ENCODE results near the gene MTERF4.
"Not testable (repeated sequence)": the region's sequence is repeated elsewhere in the genome, so short reads cannot be mapped to it uniquely, and the experiment has no call there.

Gene MTERF4

DNA sequence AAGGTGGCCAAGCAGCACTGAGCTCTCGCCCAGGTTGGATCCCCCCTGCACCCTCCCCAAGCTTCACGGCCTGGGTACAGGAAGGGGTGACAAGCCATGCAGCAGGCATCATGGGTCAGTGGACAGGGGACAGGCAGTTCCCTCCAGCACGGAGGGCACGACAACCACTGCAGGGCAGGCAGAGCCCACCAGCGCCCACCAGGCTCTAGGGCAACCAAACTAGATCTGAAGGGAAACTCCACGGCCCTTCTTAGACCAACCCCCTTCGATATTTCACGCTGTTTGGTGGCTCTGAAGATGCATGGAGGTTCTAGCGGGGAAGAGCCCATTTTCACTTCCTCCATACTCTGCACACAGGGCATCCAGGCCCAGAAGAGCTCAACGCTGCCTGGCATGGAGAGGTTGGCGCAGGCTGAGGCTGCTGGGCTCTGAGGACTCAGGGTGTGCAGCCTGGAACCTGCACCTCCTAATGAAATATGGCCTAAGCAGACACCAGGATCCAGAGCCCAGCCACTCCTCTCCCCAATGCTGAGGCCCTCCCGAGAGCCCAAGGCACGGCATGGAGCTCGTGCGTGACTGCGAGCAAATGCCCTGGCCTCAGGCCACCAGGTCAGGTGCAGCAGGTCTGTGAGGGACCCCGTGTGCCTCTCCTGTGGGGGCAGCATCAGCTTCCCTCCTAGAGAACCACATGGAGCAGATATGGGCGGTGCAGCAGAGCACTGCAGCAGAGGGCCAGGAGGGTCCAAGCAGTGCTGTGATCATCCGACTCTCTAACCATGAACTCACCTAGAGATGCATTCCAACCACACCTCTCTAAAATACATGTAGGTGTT lies 8.7 kb upstream of the MTERF4 start:
- DNase-seq (ENCODE audit: low spot score), result no peak

DNA sequence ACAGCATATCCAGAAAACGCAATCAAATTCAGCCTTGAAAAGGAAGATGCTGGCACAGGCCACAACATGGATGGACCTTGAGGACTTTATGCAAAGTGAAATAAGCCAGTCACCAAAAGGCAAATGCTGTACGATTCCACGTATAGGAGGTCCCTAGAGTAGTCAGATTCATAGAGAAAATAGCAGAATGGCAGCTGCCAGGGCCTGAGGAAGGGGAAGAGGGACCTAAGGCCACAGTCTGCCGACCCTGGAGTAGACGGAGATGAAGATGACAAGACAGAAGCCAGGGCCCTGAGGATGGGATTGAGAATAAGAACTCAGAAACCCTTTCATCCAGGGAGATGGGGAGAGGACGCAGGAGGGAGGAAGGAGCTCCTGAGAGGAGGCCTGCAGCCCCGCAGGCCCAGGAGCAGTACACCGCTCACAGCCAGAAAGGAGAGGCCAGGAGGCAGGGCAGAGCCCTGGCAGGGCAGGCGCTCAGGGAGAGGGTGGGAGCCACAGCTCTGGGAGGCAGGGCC lies 8.1 kb upstream of the MTERF4 start:
- DNase-seq (ENCODE audit: low spot score), result no peak

GRCh38 chr2:241109210-241110088 lies 7.4 kb upstream of the MTERF4 start:
- peak; percentile 38 for DNase-seq (ENCODE audit: low spot score)

DNA sequence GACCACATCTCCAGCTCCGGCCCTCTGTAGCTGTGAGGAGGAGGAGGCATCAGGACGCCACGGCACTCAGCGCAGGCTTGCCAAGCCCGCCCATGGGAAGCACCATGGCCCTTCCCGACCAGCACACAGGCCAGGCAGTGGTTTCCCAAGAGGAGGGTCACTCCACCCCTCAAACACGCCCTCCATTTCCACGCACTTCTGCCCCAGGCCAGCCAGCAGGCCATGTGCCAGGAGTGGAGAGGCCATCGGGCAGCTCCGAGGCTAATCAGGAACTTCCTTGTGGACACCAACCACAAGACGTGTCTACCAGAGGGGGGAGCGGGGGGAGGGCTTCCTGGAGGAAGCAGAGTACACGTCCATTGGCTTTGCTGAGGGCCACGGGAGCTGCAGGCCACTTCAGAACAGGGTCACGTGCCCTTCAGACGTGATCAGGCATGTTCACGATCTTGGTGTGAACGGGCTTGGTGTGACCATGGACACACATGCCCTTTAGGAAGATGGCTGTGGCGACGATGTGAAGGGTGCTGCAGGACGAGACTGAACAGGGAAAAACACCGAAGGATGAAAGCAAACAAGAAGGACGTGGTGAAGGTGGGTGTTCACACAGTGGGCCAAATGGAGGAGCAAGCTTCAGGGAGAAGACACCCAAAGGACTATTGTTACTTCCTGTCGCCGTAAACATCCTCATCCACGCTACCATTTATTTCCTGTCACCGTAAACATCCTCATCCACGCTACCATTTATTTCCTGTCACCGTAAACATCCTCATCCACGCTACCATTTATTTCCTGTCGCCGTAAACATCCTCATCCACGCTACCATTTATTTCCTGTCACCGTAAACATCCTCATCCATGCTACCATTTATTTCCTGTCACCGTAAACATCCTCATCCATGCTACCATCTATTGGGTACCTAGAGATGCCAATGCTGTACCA lies 6.5 kb upstream of the MTERF4 start:
- DNase-seq (ENCODE audit: low spot score), result peak; percentile 33

DNA sequence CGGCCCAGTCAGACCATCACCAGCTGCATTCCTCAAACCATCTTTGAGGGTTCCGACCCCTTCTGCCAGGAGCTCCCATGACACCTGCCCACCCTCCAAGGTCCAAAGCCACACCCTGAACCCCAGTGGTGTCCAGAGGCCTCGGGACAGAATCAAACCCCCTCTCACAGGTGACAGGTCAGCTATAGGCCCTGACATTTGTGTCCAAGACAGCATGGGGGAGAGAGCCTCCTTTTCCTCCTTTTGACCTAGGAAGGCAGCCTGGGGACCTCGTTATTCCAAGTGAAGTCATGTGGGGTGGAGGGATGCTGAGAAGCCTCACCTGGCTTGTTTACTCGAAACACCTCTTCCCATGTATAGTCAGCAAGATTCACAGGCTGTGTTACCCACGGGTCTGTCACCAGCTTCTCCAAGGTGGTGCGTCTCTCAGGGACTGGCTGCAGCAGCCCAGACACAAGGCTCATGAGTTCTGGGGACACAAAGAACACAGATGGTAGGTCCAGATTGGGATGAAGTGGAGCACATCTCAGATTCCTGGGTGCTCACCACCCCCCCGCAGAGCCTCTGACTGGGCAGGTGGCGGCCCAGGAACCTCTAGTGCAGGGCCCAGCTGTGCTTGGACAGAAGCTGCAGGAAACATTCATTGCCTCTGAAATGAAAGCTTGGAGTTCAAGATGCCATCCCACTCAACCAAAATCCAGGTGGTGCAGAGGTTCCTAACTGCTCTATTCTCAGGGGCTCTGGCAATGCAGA lies 5.1 kb upstream of the MTERF4 start:
- DNase-seq (ENCODE audit: low spot score), result no peak

GRCh38 chr2:241105641-241106040 lies 3.6 kb upstream of the MTERF4 start:
- DNase-seq (ENCODE audit: low spot score), result no peak

DNA sequence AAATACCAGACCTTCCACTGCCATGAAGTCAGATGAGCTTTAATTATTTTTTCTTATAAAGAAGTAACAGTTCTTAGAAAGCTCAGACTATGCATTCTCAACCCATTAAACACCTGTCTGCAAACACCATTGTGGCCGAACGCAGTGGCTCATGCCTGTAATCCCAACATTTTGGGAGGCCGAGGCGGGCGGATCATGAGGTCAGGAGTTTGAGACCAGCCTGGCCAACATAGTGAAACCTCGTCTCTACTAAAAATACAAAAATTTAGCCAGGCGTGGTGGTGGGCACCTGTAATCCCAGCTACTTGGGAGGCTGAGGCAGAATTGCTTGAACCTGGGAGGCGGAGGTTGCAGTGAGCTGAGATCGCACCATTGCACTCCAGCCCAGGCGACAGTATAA lies 2.5 kb upstream of the MTERF4 start:
- not testable (repeated sequence) for DNase-seq (ENCODE audit: low spot score)

GRCh38 chr2:241103176-241103595 lies 1.1 kb upstream of the MTERF4 start:
- DNase-seq (ENCODE audit: low spot score), result no peak

- no peak for DNase-seq (ENCODE audit: low spot score)
Observed at GRCh38 chr2:241099246-241099645, 2.8 kb downstream of the MTERF4 start.

- DNase-seq (ENCODE audit: low spot score), result no peak
Observed at GRCh38 chr2:241096979-241097378, 5.1 kb downstream of the MTERF4 start.

- DNase-seq (ENCODE audit: low spot score), result peak; percentile 66
Observed at GRCh38 chr2:241095594-241096290, 6.3 kb downstream of the MTERF4 start.

DNA sequence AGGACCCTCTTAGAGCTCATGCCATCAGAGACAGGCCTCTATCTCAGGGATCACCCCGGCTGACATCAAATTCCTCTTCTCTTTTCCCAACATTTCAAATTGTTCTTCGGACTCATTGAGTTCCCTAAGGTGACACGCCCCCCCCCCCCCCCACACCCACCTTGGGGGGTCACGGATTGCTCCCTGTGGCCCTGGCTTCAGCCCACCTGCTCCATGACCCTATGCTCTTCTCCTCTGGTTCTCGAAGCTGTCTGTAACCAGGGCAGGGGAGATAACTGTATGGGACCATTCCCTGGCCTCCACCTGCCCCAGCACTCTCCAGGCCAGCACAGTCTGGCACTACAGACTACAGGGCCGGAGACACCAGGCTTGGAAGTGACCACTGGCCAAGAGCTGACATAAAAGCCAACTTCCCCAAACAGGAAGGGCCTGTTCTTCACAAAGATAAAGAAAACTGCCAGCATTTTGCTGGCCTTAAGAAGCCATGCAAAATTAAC lies 7.1 kb downstream of the MTERF4 start:
- DNase-seq (ENCODE audit: low spot score), result no peak

GRCh38 chr2:241094172-241094571 lies 7.9 kb downstream of the MTERF4 start:
- DNase-seq (ENCODE audit: low spot score), result no peak

DNA sequence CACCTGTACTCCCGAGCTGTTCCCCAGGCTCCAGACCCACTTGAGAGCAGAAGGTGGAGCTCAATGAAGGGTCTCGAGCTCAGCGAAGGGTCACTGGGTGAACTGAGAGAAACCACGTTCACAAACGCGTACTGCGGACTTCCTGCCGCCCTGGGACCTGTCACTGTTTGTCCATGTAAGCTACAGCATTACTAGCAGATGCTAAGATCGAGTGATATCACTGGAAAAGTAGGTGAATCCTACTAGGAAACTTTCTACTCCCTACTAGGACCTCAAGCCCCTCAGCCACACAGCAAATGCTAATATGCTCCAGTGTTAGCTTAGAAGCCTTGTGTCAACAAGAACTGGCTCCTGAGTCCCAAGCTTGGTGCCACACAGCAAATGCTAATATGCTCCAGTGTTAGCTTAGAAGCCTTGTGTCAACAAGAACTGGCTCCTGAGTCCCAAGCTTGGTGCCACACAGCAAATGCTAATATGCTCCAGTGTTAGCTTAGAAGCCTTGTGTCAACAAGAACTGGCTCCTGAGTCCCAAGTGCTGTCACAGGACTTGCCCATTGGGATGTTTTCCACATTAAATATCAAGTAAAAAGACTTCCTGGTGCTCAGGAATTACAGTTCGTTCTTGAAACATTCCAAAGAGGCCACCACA lies 8.8 kb downstream of the MTERF4 start:
- DNase-seq (ENCODE audit: low spot score), result not testable (repeated sequence)

DNA sequence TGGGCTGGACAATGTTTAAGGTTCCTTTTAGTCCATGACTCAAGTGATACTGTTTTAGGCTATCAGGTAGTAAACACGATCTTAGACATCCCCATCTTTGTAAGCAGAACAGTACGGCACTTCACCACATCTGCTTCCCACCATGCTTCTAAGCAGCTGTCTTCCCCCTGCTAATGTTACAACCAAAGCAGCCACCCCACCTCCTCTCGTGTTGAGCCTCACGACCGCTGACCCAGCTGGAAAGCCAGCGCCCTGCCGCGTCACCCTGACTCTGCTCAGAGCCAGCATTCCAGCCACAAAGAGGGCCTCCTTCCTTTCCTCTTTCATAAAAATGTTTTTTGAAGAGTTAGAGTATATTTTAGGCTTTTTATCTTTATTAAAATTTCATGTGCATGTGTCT lies 9.4 kb downstream of the MTERF4 start:
- DNase-seq (ENCODE audit: low spot score), result no peak

GRCh38 chr2:241091734-241092445 lies 10.2 kb downstream of the MTERF4 start:
- DNase-seq (ENCODE audit: low spot score), result no peak

GRCh38 chr2:241091201-241091600 lies 10.9 kb downstream of the MTERF4 start:
- no peak for DNase-seq (ENCODE audit: low spot score)

DNA sequence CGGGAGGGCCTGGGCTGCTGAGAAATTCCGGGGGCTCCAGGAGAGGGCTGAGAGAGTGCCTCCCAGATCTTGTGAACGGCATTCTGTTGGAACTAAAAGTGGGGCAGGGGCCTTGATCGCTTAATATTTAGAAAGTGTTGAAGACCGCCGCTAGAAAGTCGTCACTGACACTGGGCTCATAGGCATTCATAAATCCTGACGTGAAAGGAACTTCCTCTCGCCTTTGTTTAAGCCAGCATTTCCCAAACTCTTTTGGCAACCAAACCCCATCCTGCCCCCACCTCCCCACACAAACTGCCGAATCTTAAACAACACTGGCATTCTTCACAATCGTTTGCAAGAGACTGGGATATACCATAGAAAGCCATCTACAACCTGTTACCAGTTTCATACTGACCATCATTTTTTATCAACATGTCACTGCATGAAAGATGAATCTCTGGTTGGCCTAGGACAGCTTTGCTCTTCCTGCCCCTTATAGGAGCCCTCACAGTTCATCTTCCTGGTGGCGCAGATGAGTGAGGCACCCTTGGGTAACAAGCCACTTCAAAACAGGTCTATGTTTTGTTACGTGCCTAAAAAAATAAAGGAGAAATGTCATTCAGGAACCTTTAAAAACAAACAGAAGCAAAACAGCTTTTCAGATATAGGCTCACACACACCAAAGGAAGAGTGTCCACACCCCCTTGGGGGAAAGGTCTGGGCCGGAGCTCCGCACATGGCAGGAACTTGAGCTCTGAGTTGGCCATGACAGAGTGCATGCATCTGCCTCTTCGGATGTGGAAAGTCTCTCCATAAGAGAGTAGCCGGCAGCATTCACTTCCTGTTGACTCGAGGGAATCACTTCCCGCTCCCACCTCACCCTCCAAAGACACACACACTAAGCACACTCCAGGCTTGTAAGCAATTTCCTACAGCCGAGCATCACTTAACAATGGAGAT lies 13.0 kb downstream of the MTERF4 start:
- no peak for DNase-seq (ENCODE audit: low spot score)

Measured in CD4-positive, alpha-beta T cell treated with Interleukin-15 for 4 hours (primary cell).